IMR-90 (cell line): ENCODE results near the gene COL23A1. TPM values are rescaled to one million over a fixed set of nuclear protein-coding genes. Genes with fewer than 3 reads are reported as not detected.

Source experiments
- ATAC-seq: fragments of 200-7000 bp; cut with Tn5 transposase; 2 replicates; pipeline ENCODE4 v1.9.1; 2020; ENCODE audit warnings: low read depth, mild to moderate bottlenecking, moderate library complexity
- BruUV-seq: library from RNA; stranded (reverse); fragments of 400-500 nt; replicated peaks from 2 replicates; lab custom pipeline; 2021; lab: Mats Ljungman, UMichigan
- CTCF ChIA-PET: fragments of 300-600 bp; formaldehyde crosslinking; extraction: SDS; loops from one replicate; lab custom pipeline; 2021; ENCODE audit warnings: antibody characterized with exemption; lab: Yijun Ruan, JAX
- POLR2A ChIA-PET: fragments of 300-600 bp; sonication (Branson Sonifier 250); formaldehyde crosslinking; loops from one replicate; lab custom pipeline; 2022; ENCODE audit warnings: antibody characterized with exemption; ENCODE audit not compliant: unreplicated experiment; lab: Charles Lee
- DNase-seq: peaks from one replicate; pipeline ENCODE4 v3.0.0; 2013
- H2AFZ ChIP-seq: replicated peaks from 2 replicates; pipeline ENCODE3; 2013; ENCODE audit warnings: low read length, mild to moderate bottlenecking; ENCODE audit not compliant: poor library complexity
- H2AK5ac ChIP-seq: 2 replicates; pipeline ENCODE4 v1.6.1; 2013; ENCODE audit warnings: low read depth, low read length, inconsistent platforms
- H2AK9ac ChIP-seq: replicated peaks from 2 replicates; pipeline ENCODE3; 2013; ENCODE audit warnings: mild to moderate bottlenecking, low read depth, low read length, moderate library complexity; ENCODE audit not compliant: poor library complexity
- H2BK120ac ChIP-seq: 2 replicates; pipeline ENCODE4 v1.6.1; 2013; ENCODE audit warnings: low read depth, low read length, inconsistent platforms
- H2BK15ac ChIP-seq: 3 replicates; pipeline ENCODE4 v1.6.1; 2013; ENCODE audit warnings: low read depth, low read length, inconsistent platforms
- H2BK20ac ChIP-seq: 2 replicates; pipeline ENCODE4 v1.6.1; 2013; ENCODE audit warnings: low read depth, mild to moderate bottlenecking, inconsistent platforms, low read length, moderate library complexity
- H2BK5ac ChIP-seq: 2 replicates; pipeline ENCODE4 v1.6.1; 2013; ENCODE audit warnings: mild to moderate bottlenecking, low read depth, low read length, inconsistent platforms; ENCODE audit not compliant: poor library complexity, severe bottlenecking
- H3K14ac ChIP-seq: replicated peaks from 2 replicates; pipeline ENCODE4 v1.6.1; 2013; ENCODE audit warnings: low read depth, low read length, inconsistent platforms
- H3K18ac ChIP-seq: 2 replicates; pipeline ENCODE4 v1.6.1; 2013; ENCODE audit warnings: low read depth, low read length, control low read depth
- H3K23ac ChIP-seq: 2 replicates; pipeline ENCODE4 v1.6.1; 2013; ENCODE audit warnings: low read depth, low read length, inconsistent platforms
- H3K27ac ChIP-seq: 2 replicates; pipeline ENCODE4 v1.5.1; 2013; ENCODE audit warnings: mild to moderate bottlenecking, control low read depth, low read length; ENCODE audit not compliant: insufficient read depth
- H3K27me3 ChIP-seq: 2 replicates; pipeline ENCODE4 v1.6.1; 2013; ENCODE audit warnings: low read length; ENCODE audit not compliant: control insufficient read depth, insufficient read depth
- H3K36me3 ChIP-seq: 2 replicates; pipeline ENCODE4 v1.6.1; 2013; ENCODE audit warnings: low read length, mixed read lengths; ENCODE audit not compliant: control insufficient read depth, insufficient read depth
- H3K4ac ChIP-seq: 2 replicates; pipeline ENCODE4 v1.6.1; 2013; ENCODE audit warnings: low read depth, low read length, inconsistent platforms
- H3K4me1 ChIP-seq: 2 replicates; pipeline ENCODE4 v1.6.1; 2013; ENCODE audit warnings: low read length, mixed read lengths; ENCODE audit not compliant: control insufficient read depth, insufficient read depth
- H3K4me2 ChIP-seq: 2 replicates; pipeline ENCODE4 v1.6.1; 2013; ENCODE audit warnings: low read depth, mild to moderate bottlenecking, control low read depth, low read length, moderate library complexity
- H3K4me3 ChIP-seq: 2 replicates; pipeline ENCODE4 v1.5.1; 2013; ENCODE audit warnings: low read depth, mild to moderate bottlenecking, control low read depth, low read length, moderate library complexity; ENCODE audit not compliant: insufficient read depth
- H3K56ac ChIP-seq: 2 replicates; pipeline ENCODE4 v1.6.1; 2013; ENCODE audit warnings: low read length, inconsistent platforms; ENCODE audit not compliant: insufficient read depth; ENCODE audit errors: extremely low read depth
- H3K79me1 ChIP-seq, 2 experiments: 2 replicates each; pipeline ENCODE4 v1.6.1; 2013; ENCODE audit warnings: low read length in 2 of 2, inconsistent platforms in 1 of 2, low read depth in 1 of 2
- H3K9ac ChIP-seq: 2 replicates; pipeline ENCODE4 v1.6.1; 2013; ENCODE audit warnings: low read depth, low read length, control low read depth
- H3K9me1 ChIP-seq: 2 replicates; pipeline ENCODE4 v1.6.1; 2013; ENCODE audit warnings: low read length, inconsistent platforms; ENCODE audit not compliant: insufficient read depth
- H3K9me3 ChIP-seq: 2 replicates; pipeline ENCODE4 v1.6.1; 2013; ENCODE audit warnings: low read length; ENCODE audit not compliant: control insufficient read depth, insufficient read depth
- H4K20me1 ChIP-seq: 2 replicates; pipeline ENCODE4 v1.6.1; 2013; ENCODE audit warnings: low read length, inconsistent platforms; ENCODE audit not compliant: insufficient read depth
- H4K5ac ChIP-seq: 2 replicates; pipeline ENCODE4 v1.6.1; 2013; ENCODE audit warnings: mild to moderate bottlenecking, low read depth, low read length, control low read depth
- H4K8ac ChIP-seq, 2 experiments: 2 replicates each; pipeline ENCODE4 v1.6.1; 2013; ENCODE audit warnings: low read depth in 2 of 2, low read length in 2 of 2, control low read depth in 1 of 2, inconsistent platforms in 1 of 2
- H4K91ac ChIP-seq: 2 replicates; pipeline ENCODE4 v1.6.1; 2013; ENCODE audit warnings: low read depth, low read length, inconsistent platforms; ENCODE audit not compliant: insufficient read depth
- ELK1 ChIP-seq: fragments of 150-350 bp; IDR thresholded peaks from 2 replicates; pipeline ENCODE4 v1.6.1; 2016; ENCODE audit warnings: low read depth, mild to moderate bottlenecking, low read length, moderate library complexity, borderline replicate concordance
- MAFK ChIP-seq: IDR thresholded peaks from 2 replicates; pipeline ENCODE4 v1.6.1; 2012; ENCODE audit warnings: low read depth, low read length, improper control_type of control experiment
- MXI1 ChIP-seq: IDR thresholded peaks from 2 replicates; pipeline ENCODE4 v1.6.1; 2012; ENCODE audit warnings: low read depth, mild to moderate bottlenecking, low read length, moderate library complexity, borderline replicate concordance
- NFE2L2 ChIP-seq: fragments of 150-350 bp; IDR thresholded peaks from 2 replicates; pipeline ENCODE4 v1.6.1; 2016; ENCODE audit warnings: low read depth, mild to moderate bottlenecking, low read length
- RAD21 ChIP-seq: IDR thresholded peaks from 2 replicates; pipeline ENCODE4 v1.6.1; 2012; ENCODE audit warnings: low read length, improper control_type of control experiment
- RCOR1 ChIP-seq: IDR thresholded peaks from 2 replicates; pipeline ENCODE4 v1.6.1; 2012; ENCODE audit warnings: mild to moderate bottlenecking, low read length, improper control_type of control experiment; ENCODE audit not compliant: insufficient replicate concordance
- SMC3 ChIP-seq: fragments of 150-350 bp; IDR thresholded peaks from 2 replicates; pipeline ENCODE4 v1.6.1; 2016; ENCODE audit warnings: low read depth, mild to moderate bottlenecking, antibody characterized with exemption, low read length, moderate library complexity
- WGBS, 2 experiments: methylation state at CpG; one replicate each; pipeline versions ENCODE4 v1.1.5 to v1.1.7; 2013; ENCODE audit warnings: missing lambda C conversion rate in 2 of 2; ENCODE audit not compliant: insufficient read length in 1 of 2; ENCODE audit errors: extremely low coverage in 2 of 2; 5-methylcytosine and 5-hydroxymethylcytosine counted together
- dilution Hi-C: fragments of 300-500 bp; cut with HindIII; formaldehyde crosslinking; loops from one replicate; pipeline ENCODE4 v1.14.3; 2018; ENCODE audit warnings: low sequenced_read_pairs; ENCODE audit not compliant: unreplicated experiment
- in situ Hi-C: fragments of 300-500 bp; cut with MboI; formaldehyde crosslinking; loops from 3 replicates; pipeline ENCODE4 v1.14.3; 2019; ENCODE audit warnings: low sequenced_read_pairs, inconsistent platforms, mixed read lengths
- intact Hi-C: fragments of 100-400 bp; cut with micrococcal nuclease; formaldehyde crosslinking; loops from 2 replicates; pipeline ENCODE4 v1.10.0; 2022
- polyA plus RNA-seq, 3 experiments: library from polyadenylated mRNA; depleted of rRNA; stranded (reverse); fragments of >200 nt; gene quantifications; 2 replicates each; pipeline ENCODE4 v1.2.3, GENCODE V29; 2012; ENCODE audit warnings: low replicate concordance in 1 of 3
- total RNA-seq: library from RNA; depleted of rRNA; stranded (reverse); fragments of >200 nt; gene quantifications from 2 replicates; pipeline ENCODE4 v1.2.3, GENCODE V29; 2012
- TF ChIP-seq, protein P1 (sequence below): conservative IDR thresholded peaks from 2 replicates; pipeline ENCODE4 v1.5.1; 2012; ENCODE audit warnings: mild to moderate bottlenecking, low read depth, low read length, improper control_type of control experiment

COL23A1 gene
- total and polyA plus RNA-seq, 2 of the 4 experiments (the other 2 are of a cell fraction): not detected

DNA sequence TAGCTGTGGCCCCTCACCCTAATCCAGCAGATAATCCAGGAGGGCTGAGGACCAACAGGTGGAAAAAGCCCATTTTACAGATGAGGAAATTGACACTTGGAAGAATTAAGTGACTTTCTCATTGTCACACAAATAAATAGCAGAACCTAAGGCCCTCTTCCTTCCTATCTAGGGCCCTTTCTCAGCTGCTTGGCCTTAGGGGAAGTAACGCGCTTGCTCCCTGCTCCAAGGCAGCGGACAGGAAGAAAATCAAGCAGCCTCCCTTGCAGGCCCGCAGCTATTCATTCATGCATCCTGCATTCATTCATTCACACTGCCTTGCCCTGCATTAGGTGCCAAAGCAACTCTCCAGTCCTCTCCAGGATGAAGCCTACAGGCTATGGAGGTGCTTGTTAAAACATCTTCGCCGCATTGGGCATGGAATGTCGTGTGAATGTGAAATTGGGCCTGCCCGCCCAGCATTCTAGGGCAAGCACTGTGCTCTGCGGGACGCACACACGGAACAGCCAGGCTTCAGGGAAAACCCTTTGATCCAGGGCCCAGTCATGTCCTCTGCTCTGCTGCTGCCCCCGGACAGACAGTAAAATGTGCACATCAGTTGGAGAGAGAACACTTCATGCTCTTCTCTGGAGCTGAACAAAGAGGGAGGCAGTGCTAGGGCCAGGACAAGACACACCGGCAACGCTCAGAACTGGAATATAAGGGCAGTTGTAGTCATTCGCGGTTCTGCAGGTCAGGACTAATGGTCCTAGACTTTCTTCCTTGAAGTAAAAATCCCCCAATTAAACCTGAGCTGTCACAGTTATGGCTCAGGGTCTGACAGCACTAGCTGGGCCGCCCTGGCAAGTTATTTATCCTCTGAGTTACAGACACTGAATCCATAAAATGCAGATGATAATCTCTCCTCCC, 166.0 kb downstream of the COL23A1 start:
- Histone ChIP-seq H4K91ac (no peak overlapping the region), H3K4me1 (no peaks in the 10 kb centered on the region), H3K56ac (no peak overlapping the region), H3K79me1 (no peaks in the 10 kb centered on the region), H3K4me2 (no peak overlapping the region), H3K18ac (no peak overlapping the region), H2BK15ac (no peak overlapping the region), H3K4ac (no peak overlapping the region), H3K27me3 (no peaks in the 10 kb centered on the region), H2AFZ (no peak overlapping the region), H3K23ac (no peak overlapping the region), H3K4me3 (no peak overlapping the region), H2AK5ac (no peak overlapping the region), H4K8ac (no peak overlapping the region), H2BK120ac (no peak overlapping the region), H3K36me3 (no peaks in the 10 kb centered on the region), H2BK5ac (no peak overlapping the region), H3K9me1 (no peaks in the 10 kb centered on the region), H3K27ac (no peak overlapping the region), H4K5ac (no peak overlapping the region), H3K9me3 (peaks cover 11% of the 10 kb centered on the region), H3K14ac (no peak overlapping the region), H2BK20ac (no peak overlapping the region), H3K9ac (no peak overlapping the region), H2AK9ac (no peak overlapping the region), H4K20me1 (no peaks in the 10 kb centered on the region)
- POLR2A ChIA-PET: no interaction called here
- intact Hi-C loops: no loop called here
- BruUV-seq: no TSS peak
- dilution Hi-C loops: no loop called here
- ATAC-seq (no peak), DNase-seq (no peak)
- in situ Hi-C loops: no loop called here
- CTCF ChIA-PET: no interaction called here
- 72% methylated on average over 6 of the region's 17 CpGs; no CpG with 5 or more reads in 1 of the 2 experiments for WGBS, 2 experiments
- TF ChIP-seq MXI1 (no peak), RAD21 (no peak), NFE2L2 (no peak), ELK1 (no peak), SMC3 (no peak), MAFK (no peak), RCOR1 (no peak)
- TF ChIP-seq, protein P1, sequence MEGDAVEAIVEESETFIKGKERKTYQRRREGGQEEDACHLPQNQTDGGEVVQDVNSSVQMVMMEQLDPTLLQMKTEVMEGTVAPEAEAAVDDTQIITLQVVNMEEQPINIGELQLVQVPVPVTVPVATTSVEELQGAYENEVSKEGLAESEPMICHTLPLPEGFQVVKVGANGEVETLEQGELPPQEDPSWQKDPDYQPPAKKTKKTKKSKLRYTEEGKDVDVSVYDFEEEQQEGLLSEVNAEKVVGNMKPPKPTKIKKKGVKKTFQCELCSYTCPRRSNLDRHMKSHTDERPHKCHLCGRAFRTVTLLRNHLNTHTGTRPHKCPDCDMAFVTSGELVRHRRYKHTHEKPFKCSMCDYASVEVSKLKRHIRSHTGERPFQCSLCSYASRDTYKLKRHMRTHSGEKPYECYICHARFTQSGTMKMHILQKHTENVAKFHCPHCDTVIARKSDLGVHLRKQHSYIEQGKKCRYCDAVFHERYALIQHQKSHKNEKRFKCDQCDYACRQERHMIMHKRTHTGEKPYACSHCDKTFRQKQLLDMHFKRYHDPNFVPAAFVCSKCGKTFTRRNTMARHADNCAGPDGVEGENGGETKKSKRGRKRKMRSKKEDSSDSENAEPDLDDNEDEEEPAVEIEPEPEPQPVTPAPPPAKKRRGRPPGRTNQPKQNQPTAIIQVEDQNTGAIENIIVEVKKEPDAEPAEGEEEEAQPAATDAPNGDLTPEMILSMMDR: no peak
